Measurements from ENCODE around the gene OLFML2B.

Gene OLFML2B

GRCh38 chr1:162003830-162004215 is 19.8 kb downstream of the OLFML2B start:
- DNase-seq, result peak; percentile 48 to 87

- no peak for DNase-seq
These were observed 20.4 kb downstream of the OLFML2B start for GRCh38 chr1:162003061-162003829.

DNA sequence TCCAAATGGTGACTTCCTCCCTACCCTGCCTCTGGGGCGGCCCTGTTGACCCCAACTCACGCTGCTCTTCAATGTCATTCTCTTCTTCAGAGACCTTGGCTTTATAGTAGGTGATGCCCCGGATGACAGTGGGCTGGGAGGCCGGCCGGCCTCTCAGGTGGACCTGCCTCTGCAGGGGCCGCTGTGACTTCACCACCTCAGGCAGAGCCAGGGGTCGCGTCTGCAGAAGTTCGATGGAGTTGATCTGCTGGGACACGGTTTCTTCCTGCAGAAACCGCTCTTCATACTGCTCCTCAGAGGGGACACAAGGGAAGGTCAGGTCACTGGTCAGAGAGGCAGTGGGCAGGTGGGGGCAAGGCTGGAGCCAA is 23.6 kb downstream of the OLFML2B start:
- no peak for DNase-seq

GRCh38 chr1:161999301-162000052 is 24.2 kb downstream of the OLFML2B start:
- no peak for DNase-seq

DNA sequence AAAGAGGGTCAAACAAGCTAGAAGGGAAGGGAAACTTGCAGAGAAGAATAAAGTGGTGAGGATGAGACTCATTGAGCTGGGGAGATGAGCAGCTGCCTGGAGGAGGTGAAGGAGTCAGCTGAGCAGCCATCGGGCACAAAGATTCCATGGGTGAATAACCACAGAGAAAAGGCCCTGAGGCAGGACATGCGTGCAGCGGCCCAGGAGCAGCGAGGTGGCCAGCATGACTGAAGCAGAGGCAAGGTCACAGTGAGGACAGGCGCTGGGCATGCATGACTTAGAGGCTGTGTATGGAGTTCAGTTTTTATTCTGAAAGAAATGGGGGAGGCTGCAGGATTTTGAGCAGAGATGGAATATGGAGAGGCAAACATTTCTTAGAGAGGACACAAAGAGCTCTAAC is 24.9 kb downstream of the OLFML2B start:
- no peak for DNase-seq

DNA sequence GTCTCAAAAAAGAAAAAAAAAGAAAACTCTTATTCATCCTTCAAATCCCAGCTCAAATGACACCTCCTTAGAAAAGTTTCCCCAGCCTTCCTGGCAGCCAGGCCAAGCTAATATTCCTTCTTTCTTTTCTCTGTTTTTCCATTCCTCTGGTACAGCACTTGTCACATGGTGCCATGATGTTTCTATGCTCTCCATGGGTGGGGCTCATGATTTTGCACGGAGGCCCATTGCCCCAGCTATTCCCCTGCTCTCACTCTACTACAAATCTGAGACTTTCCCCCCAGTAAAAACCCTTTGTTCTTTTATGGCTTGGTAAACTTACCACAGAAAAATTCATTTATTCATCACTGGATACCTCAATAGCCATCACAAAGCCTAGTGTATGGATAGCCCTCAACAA is 26.5 kb downstream of the OLFML2B start:
- no peak for DNase-seq

DNA sequence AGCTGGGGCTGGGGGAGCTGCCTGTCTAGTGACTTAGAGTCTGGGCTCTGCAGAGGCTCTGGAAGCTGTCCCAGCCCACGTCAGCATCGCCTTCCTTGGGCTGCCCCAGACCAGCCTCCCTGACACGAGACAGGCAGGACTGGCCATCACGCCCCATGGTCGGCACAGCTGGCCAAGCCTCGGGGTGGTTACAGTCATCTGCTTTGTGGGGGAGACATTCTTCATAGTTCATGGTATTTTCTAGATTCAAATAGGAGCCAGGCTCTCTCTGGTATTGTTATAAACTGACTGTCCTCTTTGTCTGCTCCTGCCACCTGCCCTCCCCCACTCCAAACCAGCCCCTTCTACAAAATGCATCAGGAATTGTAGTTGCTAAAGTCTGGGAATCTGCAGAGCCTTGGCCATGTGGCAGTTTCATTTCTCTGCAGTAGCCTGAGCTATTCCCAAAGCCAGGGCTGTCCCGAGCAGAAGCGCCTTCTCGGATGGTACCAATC is 29.4 kb downstream of the OLFML2B start:
- DNase-seq, result no peak

GRCh38 chr1:161993576-161993975 is 30.1 kb downstream of the OLFML2B start:
- DNase-seq, result no peak

GRCh38 chr1:161989786-161990185 is 33.9 kb downstream of the OLFML2B start:
- no peak for DNase-seq

DNA sequence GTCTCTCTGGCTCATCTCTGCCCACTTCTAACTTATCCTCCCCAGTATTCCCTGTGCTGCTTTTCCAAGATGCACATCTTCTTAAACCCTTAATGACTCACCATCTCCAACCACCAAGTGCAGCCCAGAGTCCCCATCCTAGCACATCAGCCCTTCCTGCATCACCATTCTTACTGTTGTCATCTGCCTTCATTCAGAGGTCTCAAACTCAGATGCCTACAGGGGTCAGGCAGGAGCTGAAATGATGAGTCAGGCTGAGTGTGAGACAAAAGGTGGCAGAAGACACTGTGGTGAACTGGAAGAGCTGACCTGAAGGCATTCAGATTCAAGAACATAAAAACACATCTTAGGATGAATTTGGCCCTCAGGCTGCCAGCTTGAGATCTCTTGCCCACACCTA is 34.6 kb downstream of the OLFML2B start:
- DNase-seq, result no peak

DNA sequence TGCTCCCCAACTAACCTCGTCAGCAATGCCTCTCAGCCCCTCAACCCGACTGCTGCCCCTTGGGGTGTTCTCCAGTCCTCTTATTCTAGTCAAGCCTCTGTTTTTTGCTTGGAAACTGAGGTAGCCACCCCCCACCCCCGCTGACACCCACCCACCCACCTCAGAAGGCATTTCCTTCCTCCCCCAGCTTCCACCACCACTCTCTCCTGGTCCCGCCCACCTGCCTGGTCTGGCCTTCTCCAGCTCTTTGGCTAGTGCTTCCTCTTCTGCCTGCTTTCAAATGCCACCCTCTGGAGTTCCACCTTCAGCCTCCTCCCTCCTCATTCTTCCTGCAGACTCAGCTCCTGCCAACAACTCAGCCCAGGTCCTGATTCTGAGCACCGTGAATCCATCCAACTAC is 35.3 kb downstream of the OLFML2B start:
- no peak for DNase-seq

- no peak for DNase-seq
These were observed 35.8 kb downstream of the OLFML2B start for GRCh38 chr1:161987872-161988271.

DNA sequence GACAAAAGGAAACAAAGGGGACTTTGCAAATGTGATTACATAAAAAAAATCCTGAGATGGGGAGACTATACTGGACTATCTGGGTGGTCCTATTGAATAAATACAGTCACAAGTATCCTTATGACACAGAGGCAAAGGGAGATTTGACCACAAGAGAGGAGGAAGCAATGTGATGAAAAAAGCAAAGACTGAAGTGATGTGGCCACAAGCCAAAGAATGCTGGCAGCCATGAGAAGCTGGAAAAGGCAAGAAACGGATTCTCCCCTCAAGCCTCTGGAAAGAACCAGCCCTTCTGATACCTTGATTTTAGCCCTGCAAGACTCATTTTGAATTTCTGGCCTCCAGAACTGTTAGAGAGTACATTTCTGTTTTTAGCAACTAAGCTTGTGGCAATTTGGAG is 36.4 kb downstream of the OLFML2B start:
- no peak for DNase-seq

- no peak for DNase-seq
These were observed 37.3 kb downstream of the OLFML2B start for GRCh38 chr1:161986328-161986727.

GRCh38 chr1:161985301-161985822 is 38.3 kb downstream of the OLFML2B start:
- no peak for DNase-seq

GRCh38 chr1:161983725-161984124 is 39.9 kb downstream of the OLFML2B start:
- no peak for DNase-seq

GRCh38 chr1:161982917-161983316 is 40.8 kb downstream of the OLFML2B start:
- no peak for DNase-seq

GRCh38 chr1:161982507-161982895 is 41.2 kb downstream of the OLFML2B start:
- no peak for DNase-seq

DNA sequence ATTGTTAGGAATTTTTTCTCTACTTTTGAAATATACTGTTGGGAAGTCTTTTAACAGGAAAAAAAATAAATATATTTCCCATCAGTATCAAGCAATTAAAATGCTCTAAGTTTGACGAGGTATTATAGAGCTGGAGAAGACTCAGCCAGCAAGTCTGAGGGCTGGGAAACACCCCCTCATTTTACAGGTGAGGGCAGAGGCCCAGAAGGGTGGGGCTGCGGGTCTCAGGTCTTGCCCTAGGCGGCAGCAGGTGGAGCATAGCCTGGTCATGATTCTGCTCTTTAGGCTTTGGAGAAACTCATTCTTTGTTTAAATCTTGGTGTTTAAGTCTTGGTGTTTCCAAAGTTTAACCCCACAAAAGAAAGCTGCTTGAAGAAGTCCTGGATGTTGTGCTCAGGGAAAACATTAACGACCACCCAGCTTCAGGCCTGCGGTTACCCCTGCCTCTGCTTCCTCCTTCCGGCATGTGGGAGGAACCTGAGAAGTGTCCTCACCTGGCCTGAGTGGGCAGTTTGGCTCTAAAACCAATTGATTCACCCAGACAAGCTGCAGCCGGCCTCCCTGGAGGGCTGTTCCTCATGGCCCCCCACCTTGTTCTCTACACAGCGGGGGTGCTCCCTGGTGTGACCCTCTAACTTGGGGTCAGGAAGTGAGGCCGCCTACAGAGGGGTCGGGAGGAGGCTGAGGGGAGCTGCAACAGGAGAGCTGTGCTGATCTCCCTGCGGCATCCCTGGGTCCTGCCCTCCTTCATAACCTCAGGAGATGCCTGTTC is 41.7 kb downstream of the OLFML2B start:
- no peak for DNase-seq

GRCh38 chr1:161981126-161981525 is 42.5 kb downstream of the OLFML2B start:
- DNase-seq, result no peak

DNA sequence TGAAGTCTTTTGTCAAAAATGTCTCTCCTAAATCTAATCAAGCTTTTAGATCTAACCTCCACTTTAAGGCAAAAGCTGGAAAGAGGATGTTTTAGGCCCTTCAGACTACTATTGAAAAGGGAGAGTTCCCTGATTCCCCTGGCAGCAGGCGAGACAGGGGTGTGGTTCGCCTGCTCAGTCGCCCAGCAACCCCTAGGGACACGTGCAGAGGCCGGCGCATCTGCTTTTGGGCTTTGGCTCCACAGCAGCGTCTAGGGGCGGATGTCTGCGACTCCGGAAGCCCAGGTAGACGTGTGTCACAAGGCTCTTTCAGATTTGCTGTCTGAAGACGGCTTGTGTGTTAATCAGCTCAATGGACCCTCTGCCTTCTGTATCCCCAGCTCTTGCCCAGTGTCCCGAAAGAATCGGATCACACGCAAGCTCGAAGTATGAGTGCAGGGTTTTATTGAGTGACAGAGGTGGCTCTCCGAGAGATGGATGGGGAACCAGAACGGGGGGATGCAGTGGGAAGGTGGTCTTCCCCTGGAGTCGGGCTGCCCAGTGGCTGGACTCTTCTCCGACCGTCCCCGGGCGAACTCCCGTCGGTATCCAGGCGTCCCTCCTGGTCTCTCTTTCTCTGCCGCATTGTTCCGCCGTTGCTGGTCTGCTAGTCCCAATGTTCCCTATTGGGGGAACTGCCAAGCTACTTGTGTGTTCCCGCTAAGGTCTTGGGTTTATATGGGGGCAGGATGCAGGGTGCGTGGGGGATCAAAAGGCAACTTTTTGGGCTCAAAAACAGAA is 45.5 kb downstream of the OLFML2B start:
- no peak for DNase-seq

Measured in bone marrow (tissue), 2 donors.